Stimulated activated CD8-positive, alpha-beta memory T cell treated with anti-CD3 and anti-CD28 coated beads, Interleukin-4, amount 100 ng/mL, for 24 hours (primary cell): ENCODE measurements around the gene NAT8L.

ENCODE experiments used
- DNase-seq: peaks from one replicate; pipeline ENCODE4 v3.0.0-alpha.2; 2020; ENCODE audit warnings: low read depth

Gene NAT8L

DNA sequence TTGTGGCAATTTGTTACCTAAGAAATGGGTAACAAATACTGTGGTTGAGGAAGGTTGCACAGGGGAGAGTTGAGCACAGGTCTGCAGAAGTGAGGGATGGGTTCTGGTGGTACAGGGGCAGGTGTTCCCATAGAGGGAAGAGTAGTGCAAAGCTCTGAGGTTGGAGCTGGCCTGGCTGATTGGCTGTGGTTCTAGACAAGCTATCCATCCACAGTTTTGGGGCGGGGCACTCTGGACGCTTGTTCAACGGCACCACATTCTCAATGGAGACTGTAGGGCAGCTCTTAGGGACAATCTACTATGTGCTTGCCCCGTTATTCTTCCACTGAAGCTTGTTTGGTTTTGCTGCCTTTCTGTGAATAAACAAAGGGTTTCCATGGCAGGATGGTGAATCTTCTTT, 35.4 kb downstream of the NAT8L start:
- DNase-seq: no peak

DNA sequence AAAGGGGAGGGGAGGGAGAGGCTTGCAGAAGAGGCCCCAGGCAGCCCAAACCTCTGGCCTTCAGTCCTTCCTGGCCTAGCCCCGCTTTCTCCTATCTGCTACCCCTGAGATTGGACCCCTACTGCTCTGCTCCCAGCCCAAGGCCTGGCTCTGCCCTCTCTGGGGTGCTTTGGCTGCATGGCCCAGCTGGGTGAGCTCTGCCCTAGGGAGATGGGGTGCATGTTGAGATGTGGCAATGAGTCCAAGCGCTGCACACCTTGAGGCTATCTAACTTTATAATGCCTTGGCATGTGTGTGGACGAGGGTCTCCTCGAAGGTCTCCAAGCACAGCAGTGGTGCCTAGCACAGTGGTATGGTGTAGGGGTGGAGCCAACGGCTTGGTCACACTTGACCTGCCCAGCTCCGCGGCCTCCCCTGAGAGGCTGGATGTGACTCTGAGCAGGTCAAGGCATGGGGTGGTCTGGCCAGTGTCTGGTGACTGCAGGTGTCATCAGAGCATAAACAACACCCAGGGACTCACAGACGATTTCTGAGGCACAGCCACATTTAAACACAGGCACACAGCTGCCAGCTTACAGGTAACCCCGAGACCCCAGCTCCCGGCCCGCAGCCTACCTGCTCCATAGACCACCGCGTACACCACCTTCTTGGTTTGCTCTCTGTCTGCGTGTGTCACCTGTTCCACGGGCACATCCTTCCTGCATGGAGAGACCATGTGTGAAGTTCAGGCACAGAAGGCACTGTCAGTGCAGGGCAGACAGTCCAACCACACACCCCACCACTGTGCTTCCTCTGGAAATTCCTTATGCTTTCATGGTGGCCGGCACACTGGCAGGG, 36.3 kb downstream of the NAT8L start:
- no peak for DNase-seq

DNA sequence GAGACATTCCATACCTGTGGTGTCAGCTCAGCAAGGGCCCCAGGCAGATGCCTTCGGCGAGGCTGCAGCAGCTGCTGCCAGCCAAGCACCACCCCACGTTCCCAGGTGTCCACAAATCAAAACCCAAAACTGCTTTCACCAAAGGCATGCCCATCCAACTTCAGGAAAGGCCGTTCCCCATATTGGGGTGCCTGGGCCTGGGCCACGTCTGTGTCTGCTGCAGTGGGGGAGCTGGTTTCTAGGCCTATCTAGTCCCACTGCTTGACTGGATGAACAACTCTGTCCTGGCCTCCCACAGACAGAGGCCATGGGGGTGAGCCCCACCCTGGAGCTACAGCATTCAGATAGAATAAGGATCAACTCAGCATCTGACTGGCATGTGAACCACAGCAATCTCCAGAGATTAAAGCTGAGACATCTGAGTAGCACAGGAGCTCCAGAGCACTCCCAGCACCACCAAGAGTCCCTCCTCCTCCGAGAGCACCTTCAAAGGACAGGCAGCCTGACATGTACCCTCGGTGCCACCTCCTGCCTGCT, 37.0 kb downstream of the NAT8L start:
- no peak for DNase-seq

DNA sequence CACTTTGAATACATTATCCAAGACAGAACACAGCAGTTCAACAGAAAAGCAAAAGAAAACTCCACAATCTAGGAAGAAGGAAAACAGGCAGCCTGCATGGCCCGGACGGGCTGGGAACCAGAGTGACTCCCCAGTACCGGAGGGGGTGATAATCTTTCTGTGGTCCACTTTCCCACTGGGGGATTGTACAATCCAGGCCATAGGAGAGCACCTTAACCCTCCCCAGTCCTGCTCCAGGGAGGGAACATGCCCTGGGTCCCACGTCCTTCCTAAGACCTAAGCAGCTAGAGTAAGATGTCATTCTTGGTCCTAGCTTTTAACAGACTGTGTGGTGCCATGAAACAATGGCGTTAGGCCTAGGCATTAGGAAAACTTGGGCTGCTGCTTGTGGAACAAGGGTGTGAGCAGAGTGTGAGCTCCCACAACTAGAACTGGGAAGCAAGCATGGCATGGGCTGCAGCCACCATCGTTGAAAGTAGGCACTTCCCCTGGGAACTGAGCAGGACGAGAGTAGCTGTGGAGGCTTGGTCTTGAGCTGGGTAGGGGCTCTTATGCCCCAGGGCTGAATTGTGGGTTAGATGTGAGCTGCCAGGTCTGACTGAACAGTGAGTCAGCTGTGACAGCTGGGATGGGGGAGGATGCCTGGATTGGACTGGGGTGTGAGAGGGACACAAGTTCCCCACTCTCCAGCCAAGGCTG, 42.4 kb downstream of the NAT8L start:
- DNase-seq: no peak

DNA sequence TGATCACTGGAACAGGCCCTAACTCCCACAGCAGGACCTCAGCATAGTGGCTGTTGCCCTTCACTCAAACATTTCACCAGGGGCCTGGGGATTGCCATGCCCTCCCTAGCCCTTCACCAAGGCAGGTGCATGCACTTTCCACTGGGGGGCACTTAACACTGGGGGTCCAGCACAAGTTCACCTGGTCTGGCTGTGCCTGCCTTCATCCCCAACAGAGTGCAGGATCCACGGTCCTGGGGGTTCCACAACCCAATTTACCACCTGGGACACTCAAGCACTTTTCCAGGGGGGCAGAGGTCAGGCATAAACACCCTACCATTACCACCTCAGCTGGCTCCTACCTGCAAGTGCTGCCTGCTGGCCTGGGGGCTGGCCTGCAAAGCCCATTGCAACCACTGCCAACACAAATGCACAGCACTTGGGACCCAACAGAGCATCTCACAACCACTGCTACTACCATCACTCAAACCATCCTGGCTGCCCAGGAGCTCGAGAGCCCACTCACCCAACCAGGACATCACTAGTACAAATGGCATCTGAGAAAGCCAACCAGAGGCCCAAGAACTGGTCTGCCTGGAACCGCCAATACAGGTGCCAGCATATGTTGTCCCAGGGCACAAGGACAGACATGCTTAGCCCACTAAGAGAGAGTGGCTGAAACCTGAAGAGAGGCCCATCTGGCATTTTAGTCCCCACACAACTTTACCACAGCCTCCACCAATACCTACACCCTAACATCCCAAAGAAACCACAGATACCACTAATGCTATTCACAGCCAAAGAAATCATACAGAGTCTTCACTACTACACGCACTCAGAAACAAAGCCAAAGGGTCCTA, 43.1 kb downstream of the NAT8L start:
- DNase-seq: no peak

DNA sequence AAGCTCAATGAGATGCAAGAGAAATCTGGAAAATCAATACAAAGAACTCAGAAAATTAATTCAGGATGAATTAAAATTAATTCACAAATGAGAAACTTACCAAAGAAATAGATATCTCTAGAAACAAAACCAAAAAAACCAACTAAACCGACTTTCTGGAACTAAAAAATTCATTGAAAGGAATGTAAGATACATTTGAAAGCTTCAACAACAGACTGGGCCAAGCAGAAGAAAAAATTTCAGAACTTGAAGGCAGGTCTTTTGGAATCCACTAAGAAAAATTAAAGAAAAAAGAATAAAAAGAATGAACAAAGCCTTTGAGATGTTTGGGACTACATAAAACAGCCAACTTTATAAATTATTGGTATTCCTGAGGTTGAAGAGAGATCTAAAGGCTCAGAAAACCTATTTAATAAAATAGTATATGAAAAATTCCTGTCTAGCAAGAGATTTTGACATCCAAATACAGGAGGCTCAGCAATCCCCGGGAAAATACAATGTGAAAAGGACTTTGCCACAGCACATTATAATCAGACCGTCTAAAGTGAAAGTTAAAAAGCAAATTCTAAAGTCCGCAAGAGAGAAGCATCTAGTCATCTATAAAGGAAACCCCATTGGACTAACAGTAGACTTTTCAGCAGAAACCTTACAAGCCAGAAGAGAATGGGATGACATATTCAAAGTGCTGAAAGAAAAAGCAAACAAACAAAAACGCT, 44.2 kb downstream of the NAT8L start:
- no peak for DNase-seq

DNA sequence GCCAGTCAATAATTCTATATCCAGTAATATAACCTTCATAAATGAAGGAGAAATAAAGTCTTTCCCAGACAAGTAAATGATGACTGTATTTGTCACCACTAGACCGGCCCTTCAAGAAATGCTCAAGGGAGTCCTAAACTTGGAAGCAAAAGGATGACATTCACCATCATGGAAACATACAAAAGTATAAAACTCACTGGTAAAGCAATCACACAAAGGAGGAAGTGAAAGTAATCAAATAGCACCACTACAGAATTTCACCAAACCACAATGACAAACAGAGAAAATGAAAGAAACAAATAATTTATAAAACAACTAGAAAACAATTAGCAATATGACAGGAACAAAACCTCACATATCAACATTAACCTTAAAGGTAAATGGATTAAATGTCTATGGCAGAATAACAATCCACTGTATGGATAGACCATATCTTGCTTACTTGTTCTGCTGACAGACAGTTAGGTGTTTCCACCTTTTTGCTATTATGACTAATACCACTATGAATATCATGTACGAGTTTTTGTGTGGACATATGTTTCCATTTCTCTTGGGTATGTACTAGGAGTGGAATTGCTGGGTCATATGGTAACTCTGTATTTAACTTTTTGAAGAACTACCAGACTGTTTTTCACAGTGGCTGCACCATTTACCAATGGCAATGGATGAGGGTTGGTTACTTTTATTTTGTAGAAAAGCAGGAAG, 44.9 kb downstream of the NAT8L start:
- DNase-seq: no peak

DNA sequence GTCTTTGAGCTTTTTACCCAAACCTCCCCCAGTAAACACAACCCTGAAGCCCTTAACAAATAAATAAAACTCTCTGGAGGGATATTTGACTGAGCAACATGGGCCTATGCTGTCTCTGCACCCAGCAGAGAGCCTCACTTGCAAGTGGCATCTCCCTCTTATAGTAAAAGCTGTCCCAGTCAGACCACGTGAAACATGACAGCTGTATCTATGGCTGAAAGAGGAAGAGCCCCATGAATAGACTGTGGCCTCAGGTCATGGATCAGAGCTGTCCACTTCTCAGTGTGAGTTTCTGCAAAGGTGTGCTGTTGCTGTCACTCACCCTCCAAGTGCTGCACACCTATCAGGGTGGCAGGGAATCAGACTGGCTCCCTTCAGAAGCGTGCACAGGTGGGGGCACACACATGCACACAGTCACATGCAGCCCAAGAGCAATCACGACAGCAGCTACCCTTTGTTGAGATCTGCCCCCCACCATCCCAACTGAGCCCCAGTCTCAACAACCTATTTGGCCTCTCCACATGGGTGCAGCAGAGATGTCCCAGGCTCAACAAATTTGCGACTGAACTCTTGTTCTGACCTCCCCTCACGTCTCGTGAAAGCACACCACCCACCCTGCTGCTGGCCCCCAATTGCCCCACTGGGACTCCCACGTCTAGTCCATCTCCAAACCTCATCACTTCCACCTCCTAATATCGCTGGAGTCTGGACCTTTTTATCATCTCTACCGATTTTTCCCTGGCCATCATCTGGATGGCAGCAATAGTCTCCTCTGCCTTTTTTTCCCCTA, 45.6 kb downstream of the NAT8L start:
- DNase-seq: no peak

DNA sequence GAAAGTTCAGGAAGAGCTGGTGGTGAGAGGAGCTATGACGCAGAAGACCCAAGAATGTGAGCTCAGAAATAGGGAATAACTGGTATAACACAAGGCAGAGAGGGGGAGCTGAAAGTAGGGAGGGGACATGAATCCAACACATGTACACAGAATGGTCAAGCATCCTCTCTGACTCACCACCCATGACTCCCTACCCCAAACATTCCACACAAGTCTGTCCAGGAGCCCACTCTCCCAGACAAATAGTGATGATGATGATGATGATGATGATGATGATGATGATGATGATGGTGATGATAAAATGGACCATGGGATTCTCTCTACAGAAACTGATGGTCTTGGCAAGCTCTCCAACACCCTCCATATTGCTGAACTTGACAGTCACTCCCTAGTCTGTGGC, 46.4 kb downstream of the NAT8L start:
- no peak for DNase-seq

DNA sequence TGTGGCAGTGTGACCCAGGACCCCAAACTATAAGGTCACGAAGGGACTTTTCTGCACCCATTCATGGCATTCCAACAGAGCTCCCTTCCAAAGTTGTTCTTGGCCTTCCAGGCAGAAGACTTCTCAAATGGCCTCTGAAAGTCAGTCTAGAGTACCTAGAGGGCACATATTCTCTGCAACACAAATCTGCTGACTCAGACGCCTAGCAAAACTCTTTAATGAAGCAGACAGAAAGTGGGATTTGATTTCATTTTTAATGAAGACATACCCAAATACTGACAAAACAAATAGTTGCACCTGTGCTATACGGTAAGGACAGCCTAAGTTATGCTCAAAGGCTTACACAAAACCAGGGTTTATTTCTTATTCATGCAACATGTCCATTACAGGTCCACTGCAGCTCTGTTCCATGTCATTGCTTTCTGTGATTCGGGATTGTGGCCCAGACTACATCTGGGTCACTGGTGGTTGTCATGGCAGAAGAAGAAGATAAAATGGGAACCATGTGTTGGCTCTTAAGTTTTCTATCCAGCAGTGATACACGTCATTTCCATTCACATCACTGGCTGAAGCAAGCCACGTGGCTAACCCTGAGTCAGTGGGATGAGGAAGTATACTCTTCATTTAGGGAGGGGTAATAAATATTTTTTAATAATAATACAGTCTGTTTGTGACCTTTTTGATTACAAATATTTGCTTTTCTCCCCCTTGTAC, 57.7 kb downstream of the NAT8L start:
- DNase-seq: no peak
